Transverse colon (tissue), 4 donors: ENCODE data around the gene ITGB5.

ENCODE experiments used
- CTCF ChIP-seq, 5 experiments: fragments of 200-600 bp in 3 of 5; fragments of 450-650 bp in 2 of 5; sonication (generic) in 3 of 5; IDR thresholded peaks; 1 replicate in 2 of 5; 2 replicates in 3 of 5; pipeline ENCODE4 v1.5.1; 2016 to 2017; ENCODE audit warnings: antibody characterized with exemption in 5 of 5, inconsistent platforms in 3 of 5, mild to moderate bottlenecking in 2 of 5, moderate library complexity in 1 of 5
- EP300 ChIP-seq: sonication (generic); formaldehyde crosslinking; IDR thresholded peaks from one replicate; pipeline ENCODE4 v1.6.1; 2017; ENCODE audit warnings: antibody characterized with exemption, low read depth
- POLR2AphosphoS5 ChIP-seq, 3 donors: sonication (generic); formaldehyde crosslinking; IDR thresholded peaks; one replicate each; pipeline ENCODE4 v1.6.1; 2016; ENCODE audit warnings: antibody characterized with exemption in 3 of 3

GRCh38 chr3:124766113-124767095 lies 120.8 kb downstream of the ITGB5 start:
- TF ChIP-seq CTCF (IDR thresholded peaks at IDR 0.05): no peak
- TF ChIP-seq EP300: no peak
- TF ChIP-seq POLR2AphosphoS5 (IDR thresholded peaks at IDR 0.05): no peak
